Measurements from ENCODE around the gene ARID3B.

DNA sequence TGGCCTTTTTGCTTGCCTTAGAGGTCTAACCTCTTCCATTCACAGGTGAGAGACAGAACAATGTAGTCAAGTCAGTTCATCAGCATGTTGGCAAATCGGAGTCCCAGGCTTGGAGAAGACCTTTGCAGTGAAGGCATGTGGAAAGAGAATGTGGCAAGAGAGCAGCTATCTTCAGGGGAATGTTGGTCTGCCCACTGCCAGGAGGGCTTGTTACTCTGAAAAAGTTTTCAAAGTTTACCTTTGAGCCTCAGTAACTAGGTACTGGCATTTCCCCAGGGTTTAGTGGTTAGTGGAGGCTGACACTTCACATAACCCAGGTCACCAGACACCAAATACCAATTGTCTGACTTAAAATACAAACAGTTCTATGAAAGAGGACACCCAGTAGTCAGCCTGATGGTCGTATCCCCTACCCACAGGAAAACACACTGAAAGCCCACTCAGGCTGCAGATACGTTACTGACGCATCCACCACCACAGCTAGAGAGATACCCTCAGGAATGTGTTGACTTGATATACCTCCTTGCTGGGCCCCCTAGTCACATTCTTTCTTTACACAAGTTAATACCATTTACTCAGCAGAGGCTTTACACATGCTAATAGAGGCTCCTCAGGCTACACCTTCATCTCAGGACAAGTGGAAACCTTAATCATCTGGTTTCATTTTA lies 9.7 kb upstream of the ARID3B start:
- TF ChIP-seq, protein P1, sequence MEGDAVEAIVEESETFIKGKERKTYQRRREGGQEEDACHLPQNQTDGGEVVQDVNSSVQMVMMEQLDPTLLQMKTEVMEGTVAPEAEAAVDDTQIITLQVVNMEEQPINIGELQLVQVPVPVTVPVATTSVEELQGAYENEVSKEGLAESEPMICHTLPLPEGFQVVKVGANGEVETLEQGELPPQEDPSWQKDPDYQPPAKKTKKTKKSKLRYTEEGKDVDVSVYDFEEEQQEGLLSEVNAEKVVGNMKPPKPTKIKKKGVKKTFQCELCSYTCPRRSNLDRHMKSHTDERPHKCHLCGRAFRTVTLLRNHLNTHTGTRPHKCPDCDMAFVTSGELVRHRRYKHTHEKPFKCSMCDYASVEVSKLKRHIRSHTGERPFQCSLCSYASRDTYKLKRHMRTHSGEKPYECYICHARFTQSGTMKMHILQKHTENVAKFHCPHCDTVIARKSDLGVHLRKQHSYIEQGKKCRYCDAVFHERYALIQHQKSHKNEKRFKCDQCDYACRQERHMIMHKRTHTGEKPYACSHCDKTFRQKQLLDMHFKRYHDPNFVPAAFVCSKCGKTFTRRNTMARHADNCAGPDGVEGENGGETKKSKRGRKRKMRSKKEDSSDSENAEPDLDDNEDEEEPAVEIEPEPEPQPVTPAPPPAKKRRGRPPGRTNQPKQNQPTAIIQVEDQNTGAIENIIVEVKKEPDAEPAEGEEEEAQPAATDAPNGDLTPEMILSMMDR (IDR thresholded peaks at IDR 0.05; ENCODE audit: insufficient read depth, low read length) = no peak
- TF ChIP-seq, protein P2, sequence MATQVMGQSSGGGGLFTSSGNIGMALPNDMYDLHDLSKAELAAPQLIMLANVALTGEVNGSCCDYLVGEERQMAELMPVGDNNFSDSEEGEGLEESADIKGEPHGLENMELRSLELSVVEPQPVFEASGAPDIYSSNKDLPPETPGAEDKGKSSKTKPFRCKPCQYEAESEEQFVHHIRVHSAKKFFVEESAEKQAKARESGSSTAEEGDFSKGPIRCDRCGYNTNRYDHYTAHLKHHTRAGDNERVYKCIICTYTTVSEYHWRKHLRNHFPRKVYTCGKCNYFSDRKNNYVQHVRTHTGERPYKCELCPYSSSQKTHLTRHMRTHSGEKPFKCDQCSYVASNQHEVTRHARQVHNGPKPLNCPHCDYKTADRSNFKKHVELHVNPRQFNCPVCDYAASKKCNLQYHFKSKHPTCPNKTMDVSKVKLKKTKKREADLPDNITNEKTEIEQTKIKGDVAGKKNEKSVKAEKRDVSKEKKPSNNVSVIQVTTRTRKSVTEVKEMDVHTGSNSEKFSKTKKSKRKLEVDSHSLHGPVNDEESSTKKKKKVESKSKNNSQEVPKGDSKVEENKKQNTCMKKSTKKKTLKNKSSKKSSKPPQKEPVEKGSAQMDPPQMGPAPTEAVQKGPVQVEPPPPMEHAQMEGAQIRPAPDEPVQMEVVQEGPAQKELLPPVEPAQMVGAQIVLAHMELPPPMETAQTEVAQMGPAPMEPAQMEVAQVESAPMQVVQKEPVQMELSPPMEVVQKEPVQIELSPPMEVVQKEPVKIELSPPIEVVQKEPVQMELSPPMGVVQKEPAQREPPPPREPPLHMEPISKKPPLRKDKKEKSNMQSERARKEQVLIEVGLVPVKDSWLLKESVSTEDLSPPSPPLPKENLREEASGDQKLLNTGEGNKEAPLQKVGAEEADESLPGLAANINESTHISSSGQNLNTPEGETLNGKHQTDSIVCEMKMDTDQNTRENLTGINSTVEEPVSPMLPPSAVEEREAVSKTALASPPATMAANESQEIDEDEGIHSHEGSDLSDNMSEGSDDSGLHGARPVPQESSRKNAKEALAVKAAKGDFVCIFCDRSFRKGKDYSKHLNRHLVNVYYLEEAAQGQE (IDR thresholded peaks at IDR 0.05; ENCODE audit: insufficient replicate concordance, low read depth) = no peak
- TF ChIP-seq POLR2AphosphoS5 (IDR thresholded peaks at IDR 0.05; ENCODE audit: low read depth) = no peak

Measured in HL-60 (cell line).